WTC11 (cell line): ENCODE data around the gene SMAD3. TPM values are rescaled to one million over a fixed set of nuclear protein-coding genes. Genes with fewer than 3 reads are reported as not detected.

ENCODE experiments used
- ATAC-seq: fragments of 200-7000 bp; cut with Tn5 transposase; 2 replicates; pipeline ENCODE4 v1.10.0; 2021; ENCODE audit warnings: mild to moderate bottlenecking, moderate library complexity
- CTCF ChIA-PET: fragments of 300-600 bp; sonication (Branson Sonifier 250); formaldehyde crosslinking; loops from one replicate; lab custom pipeline; 2021; ENCODE audit warnings: antibody characterized with exemption; lab: Charles Lee
- POLR2A ChIA-PET: fragments of 350-600 bp; sonication (Branson Sonifier 250); formaldehyde crosslinking; loops from one replicate; lab custom pipeline; 2021; ENCODE audit warnings: antibody characterized with exemption; lab: Charles Lee
- DNase-seq: peaks from one replicate; pipeline ENCODE4 v3.0.0; 2021; ENCODE audit warnings: low spot score
- H3K27ac Mint-ChIP-seq: 2 replicates; pipeline ENCODE4 v1.8.0; 2021; ENCODE audit warnings: mixed read lengths
- H3K27me3 Mint-ChIP-seq: 2 replicates; pipeline ENCODE4 v1.8.0; 2021; ENCODE audit warnings: low read depth, mild to moderate bottlenecking, moderate library complexity, mixed read lengths
- H3K36me3 Mint-ChIP-seq: 2 replicates; pipeline ENCODE4 v1.8.0; 2021; ENCODE audit warnings: mixed read lengths
- H3K4me1 Mint-ChIP-seq: 2 replicates; pipeline ENCODE4 v1.8.0; 2022; ENCODE audit warnings: mixed read lengths
- H3K4me3 Mint-ChIP-seq: 2 replicates; pipeline ENCODE4 v1.8.0; 2021; ENCODE audit warnings: mild to moderate bottlenecking, moderate library complexity, mixed read lengths
- H3K9me3 Mint-ChIP-seq: 2 replicates; pipeline ENCODE4 v1.8.0; 2021; ENCODE audit warnings: mixed read lengths
- ATF2 ChIP-seq: sonication (generic); formaldehyde crosslinking; IDR thresholded peaks from 2 replicates; pipeline ENCODE4 v1.8.1; 2022; ENCODE audit warnings: low read depth, missing genetic modification reagents, borderline replicate concordance
- ATF6 ChIP-seq: sonication (generic); formaldehyde crosslinking; IDR thresholded peaks from 2 replicates; pipeline ENCODE4 v1.8.1; 2023; ENCODE audit warnings: mild to moderate bottlenecking, missing genetic modification reagents
- CREM ChIP-seq: sonication (generic); formaldehyde crosslinking; IDR thresholded peaks from 2 replicates; pipeline ENCODE4 v1.8.1; 2022; ENCODE audit warnings: mild to moderate bottlenecking, missing genetic modification reagents, moderate library complexity
- FOXK1 ChIP-seq: sonication (generic); formaldehyde crosslinking; IDR thresholded peaks from 2 replicates; pipeline ENCODE4 v1.8.0; 2022; ENCODE audit warnings: mild to moderate bottlenecking, moderate library complexity, missing genetic modification reagents
- HMGXB4 ChIP-seq: sonication (generic); formaldehyde crosslinking; IDR thresholded peaks from 2 replicates; pipeline ENCODE4 v1.8.1; 2023; ENCODE audit warnings: mild to moderate bottlenecking, moderate library complexity, missing genetic modification reagents
- NR1H2 ChIP-seq: sonication (generic); formaldehyde crosslinking; IDR thresholded peaks from 2 replicates; pipeline ENCODE4 v1.9.0; 2021; ENCODE audit warnings: mild to moderate bottlenecking, moderate library complexity, missing genetic modification reagents
- SP1 ChIP-seq: sonication (generic); formaldehyde crosslinking; conservative IDR thresholded peaks from 2 replicates; pipeline ENCODE4 v1.8.1; 2022; ENCODE audit warnings: missing genetic modification reagents
- TEAD4 ChIP-seq: sonication (generic); formaldehyde crosslinking; IDR thresholded peaks from 2 replicates; pipeline ENCODE4 v1.8.0; 2022; ENCODE audit warnings: mild to moderate bottlenecking, missing genetic modification reagents
- TP53 ChIP-seq: sonication (generic); formaldehyde crosslinking; IDR thresholded peaks from 2 replicates; pipeline ENCODE4 v1.8.1; 2023; ENCODE audit warnings: mild to moderate bottlenecking, missing genetic modification reagents
- USF2 ChIP-seq: sonication (generic); formaldehyde crosslinking; IDR thresholded peaks from 2 replicates; pipeline ENCODE4 v1.8.1; 2023; ENCODE audit warnings: mild to moderate bottlenecking, missing genetic modification reagents, moderate library complexity
- ZBTB21 ChIP-seq: sonication (generic); formaldehyde crosslinking; IDR thresholded peaks from 2 replicates; pipeline ENCODE4 v1.8.1; 2023; ENCODE audit warnings: mild to moderate bottlenecking, missing genetic modification reagents, borderline replicate concordance
- ZNF219 ChIP-seq: sonication (generic); formaldehyde crosslinking; IDR thresholded peaks from 2 replicates; pipeline ENCODE4 v1.8.0; 2023; ENCODE audit warnings: missing genetic modification reagents, mild to moderate bottlenecking, borderline replicate concordance
- ZNF232 ChIP-seq: sonication (generic); formaldehyde crosslinking; IDR thresholded peaks from 2 replicates; pipeline ENCODE4 v1.8.0; 2022; ENCODE audit warnings: mild to moderate bottlenecking, missing genetic modification reagents
- ZNF512 ChIP-seq: sonication (generic); formaldehyde crosslinking; IDR thresholded peaks from 2 replicates; pipeline ENCODE4 v1.8.1; 2022; ENCODE audit warnings: missing genetic modification reagents, borderline replicate concordance
- ZNF671 ChIP-seq: fragments of 250-450 bp; sonication (Bioruptor Pico); IDR thresholded peaks from 2 replicates; pipeline ENCODE4 v1.8.0; 2021; ENCODE audit warnings: mild to moderate bottlenecking
- ZSCAN18 ChIP-seq: fragments of 250-450 bp; sonication (Bioruptor Pico); IDR thresholded peaks from 2 replicates; pipeline ENCODE4 v2.1.2; 2022; ENCODE audit warnings: mild to moderate bottlenecking, moderate library complexity
- total RNA-seq: library from RNA; stranded (reverse); gene quantifications from 3 replicates; pipeline ENCODE4 v1.2.3, GENCODE V29; 2021

The SMAD3 gene
- total RNA-seq, 1 experiment from 2014 or later: 34.6 TPM

GRCh38 chr15:67033571-67034044 lies 31.8 kb upstream of the SMAD3 start (continued):
- no peak for TF ChIP-seq ZNF219 (CRISPR knock-in tag)
- 0 out of 2 replicates have a peak, but pooled peaks have one; percentile 39 for TF ChIP-seq SP1 (CRISPR knock-in tag)

- no peak for DNase-seq
- no peak overlapping the region for H3K4me3 Mint-ChIP-seq
- H3K9me3 Mint-ChIP-seq: no peaks in the 10 kb centered on the region
- ChIA-PET POLR2A (no interaction called here), CTCF (no interaction called here)
- peaks cover 14% of the 10 kb centered on the region for H3K27me3 Mint-ChIP-seq
- H3K27ac Mint-ChIP-seq: no peak overlapping the region
- H3K4me1 Mint-ChIP-seq: peaks cover 18% of the 10 kb centered on the region
- TF ChIP-seq NR1H2 (CRISPR knock-in tag) (no peak), FOXK1 (CRISPR knock-in tag) (no peak), ZSCAN18 (CRISPR knock-in tag) (no peak), CREM (no peak), HMGXB4 (CRISPR knock-in tag) (no peak), ZNF671 (CRISPR knock-in tag) (no peak), ZBTB21 (CRISPR knock-in tag) (no peak), TEAD4 (CRISPR knock-in tag) (no peak), ZNF512 (no peak), ATF6 (CRISPR knock-in tag) (no peak), USF2 (CRISPR knock-in tag) (no peak), ZNF232 (CRISPR knock-in tag) (no peak), TP53 (no peak), ATF2 (CRISPR knock-in tag) (no peak)
- no peak for ATAC-seq
- no peaks in the 10 kb centered on the region for H3K36me3 Mint-ChIP-seq
Observed at GRCh38 chr15:67035886-67036285, 29.5 kb upstream of the SMAD3 start.
